Hematopoietic multipotent progenitor cell treated with erythropoietin and hydrocortisone succinate and interleukin-3 and kit ligand, for 17 days (in vitro differentiated cells): ENCODE measurements around the gene FAM170B.

Experiments
- DNase-seq: peaks from one replicate; pipeline ENCODE4 v3.0.0-alpha.2; 2015; ENCODE audit warnings: low spot score

FAM170B gene

DNA sequence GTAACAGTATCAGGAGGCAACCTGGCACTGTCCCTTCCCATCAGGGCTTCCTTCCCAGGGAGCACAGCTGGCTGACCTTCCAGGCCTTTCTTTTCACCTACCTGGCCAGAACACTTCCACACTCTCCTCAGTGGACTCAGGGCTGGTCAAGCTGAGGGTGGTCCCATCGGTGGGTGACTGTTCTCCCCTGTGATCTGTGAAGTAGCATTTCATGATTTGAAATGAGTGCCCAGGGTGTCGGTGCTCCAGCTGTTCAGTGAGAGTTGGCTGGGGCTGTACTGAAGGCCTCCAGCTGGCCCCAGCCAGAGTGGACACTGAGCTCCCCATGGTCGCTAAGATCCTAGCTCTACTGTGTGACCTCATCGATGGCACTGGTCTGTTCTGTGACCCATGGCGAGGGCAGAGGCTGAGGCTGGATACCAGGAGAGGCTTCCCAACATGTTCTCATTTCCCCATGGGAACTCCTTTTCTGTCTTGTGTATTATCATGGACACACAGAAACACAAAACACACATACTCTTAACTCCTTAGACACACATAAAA lies at the start of gene FAM170B:
TSS of gene FAM170B (minus strand) at position 316 of the 543 bp plus-strand sequence. CDS start at position 213, 103 bp downstream.
- no peak for DNase-seq

GRCh38 chr10:49182776-49183175 lies 49.0 kb upstream of the FAM170B start:
- no peak for DNase-seq

- no peak for DNase-seq
Measured at GRCh38 chr10:49180444-49180860, 46.6 kb upstream of the FAM170B start.

- no peak for DNase-seq
Measured at GRCh38 chr10:49179699-49180443, 46.0 kb upstream of the FAM170B start.

DNA sequence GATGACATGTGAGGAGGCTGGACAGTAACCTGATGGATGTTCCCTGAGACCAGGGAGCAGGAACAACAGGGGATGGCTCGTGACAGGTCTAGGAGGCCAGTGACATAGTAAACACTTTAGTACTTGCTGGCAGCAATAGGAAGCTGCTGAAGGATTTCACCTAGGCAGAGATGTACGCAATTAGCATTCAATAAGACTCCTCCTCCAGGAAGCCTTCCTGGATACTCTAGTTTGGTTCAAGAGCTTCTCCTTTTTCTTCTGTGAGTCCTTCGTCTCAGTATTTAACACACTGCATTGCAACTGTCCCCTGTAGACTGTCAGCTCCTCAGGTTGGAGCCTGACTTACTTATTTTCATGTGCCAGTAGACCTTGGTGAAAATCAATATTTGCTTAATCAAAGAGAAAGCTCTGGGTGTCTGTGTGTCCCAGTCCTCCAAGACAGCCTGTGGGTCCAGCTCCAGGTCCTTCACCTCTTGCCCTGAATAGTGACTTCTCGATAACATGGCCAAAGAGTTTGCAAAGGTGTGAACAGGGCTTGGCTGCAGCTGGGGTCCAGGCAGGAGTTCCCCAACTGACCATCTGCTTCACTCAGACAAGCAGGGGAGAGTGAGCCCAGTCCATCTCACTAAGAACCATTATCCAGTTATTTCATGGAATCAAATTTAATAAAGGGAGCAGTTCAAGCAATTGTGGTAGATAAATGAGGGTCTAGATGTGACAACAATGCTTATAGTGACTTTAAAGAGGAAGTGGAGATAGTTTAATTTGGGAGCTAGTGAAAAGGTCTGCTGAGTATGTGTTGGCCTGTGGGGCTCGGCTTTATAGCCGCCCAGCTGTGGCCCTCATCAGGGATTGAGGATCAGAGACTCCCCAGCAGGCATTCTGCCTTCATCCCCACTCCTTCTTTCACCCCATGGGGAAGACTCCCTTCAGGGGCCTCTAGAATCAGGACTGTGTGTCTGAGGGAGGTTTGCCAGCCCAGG lies 45.0 kb upstream of the FAM170B start:
- no peak for DNase-seq

DNA sequence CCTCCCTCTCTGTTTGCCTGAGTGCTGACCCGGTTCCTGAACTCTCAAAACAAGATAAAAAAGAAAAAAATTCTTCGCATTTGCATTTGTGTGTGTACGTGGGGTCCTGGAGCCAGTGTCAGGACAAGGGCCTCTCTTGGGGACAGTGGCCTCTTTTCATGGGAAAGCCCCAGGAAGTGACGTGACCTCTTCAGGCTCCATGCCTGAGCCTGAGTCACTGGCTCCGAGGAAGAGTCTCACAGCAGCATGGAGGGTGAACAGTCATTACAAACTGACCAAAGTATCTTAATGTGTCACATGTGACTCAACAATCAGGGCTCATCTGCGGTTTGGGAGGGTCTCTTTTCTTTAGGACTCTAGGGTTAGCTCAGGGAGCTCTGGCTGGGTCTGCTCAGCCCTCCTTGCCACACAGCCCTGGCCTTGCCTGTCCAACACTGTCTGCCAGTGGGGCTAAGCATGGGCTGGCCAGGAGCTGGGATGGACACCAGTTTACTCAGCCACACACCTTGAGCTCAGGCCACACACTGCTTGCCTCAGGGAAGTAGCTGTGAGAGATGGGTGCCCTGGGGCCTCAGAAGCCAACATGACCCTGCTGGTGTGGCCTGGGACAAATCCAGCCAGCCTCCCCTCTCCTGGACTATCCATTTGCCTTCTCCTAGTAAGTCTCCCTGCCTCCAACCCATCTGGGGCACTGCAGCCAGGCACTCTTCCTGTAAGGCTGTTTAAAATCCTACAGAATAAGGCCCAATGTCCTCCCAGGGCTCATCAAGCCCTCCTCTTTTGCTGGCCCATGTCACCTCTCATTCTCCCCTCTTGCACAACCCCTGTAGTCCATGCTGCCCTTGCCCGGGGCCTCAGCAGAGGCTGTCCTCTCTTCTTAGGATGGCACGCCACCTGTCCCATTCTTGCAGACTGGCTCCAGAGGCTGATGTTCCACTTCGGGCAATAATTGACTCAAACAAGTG lies 43.9 kb upstream of the FAM170B start:
- no peak for DNase-seq

DNA sequence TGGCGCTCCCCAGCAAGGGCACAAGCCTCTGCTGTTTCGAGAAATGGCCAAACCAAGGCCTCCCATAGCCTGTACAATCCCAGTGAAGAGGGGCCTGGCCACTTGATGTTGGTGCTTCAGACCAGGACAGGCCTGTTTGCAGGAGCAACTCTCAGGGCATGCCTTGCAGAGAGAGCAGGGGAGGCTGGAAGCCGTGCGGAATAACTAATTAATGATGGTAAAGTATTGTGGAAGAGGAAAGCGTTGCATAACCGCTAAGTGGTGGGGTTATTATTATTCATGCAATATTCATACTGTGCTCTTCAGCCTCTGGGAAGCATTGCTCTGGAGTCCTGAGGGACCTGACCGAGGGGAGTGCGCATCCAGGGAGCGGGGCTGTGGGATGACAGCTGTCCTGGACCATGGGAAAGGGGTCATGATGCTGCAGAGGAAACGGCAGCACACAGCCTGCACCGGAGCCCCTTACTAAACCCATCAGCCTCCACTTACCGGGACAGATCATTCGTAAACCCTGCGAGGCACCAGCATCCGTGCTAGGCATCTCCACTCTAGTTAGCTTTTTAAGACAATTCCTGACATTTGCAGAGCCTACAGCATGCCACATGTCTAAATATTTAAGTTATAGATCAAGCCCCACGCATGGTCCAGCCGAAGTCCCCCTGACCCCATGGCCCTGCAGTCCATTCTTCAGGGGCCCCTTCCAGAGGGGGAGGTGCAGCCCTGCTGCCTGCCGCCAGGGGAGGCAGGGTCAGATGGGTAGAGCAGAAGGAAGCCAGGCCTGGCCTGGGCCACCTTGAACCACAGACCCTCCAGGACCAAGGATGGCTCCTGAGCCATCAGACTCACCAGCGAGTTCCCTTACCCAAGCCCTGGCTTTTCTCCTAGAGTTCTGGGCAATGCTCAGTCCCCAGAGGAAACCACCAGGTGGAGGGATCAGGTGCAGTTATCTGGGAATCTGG lies 42.8 kb upstream of the FAM170B start:
- DNase-seq = no peak

GRCh38 chr10:49175587-49176309 lies 41.9 kb upstream of the FAM170B start:
- no peak for DNase-seq

DNA sequence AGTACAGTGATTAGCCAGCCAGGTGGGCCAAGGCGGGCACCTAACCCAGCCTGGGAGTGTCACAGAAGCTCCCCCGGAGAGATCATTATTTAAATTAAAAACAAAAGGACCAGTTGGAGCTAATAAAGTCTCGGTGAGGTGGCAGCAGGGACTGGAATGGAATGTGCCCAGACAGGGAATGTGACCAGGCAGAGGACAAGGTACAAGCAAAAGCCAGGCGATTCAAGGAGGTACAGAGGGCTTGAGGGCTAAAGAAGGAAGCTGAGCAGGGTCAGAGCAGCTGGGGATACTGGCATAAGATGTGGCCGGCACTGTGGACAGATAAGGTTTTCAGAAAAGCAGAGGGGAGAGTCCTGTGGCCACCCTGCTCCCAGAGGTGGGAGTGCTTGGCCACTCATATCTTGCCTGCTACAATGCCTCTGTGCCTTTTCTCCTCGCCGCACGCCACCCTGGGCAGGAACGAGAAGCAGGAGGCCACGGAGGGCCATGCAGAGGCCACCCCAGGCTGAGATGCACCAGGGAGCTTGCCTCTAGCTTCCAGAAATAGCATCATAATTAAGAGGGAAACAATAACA lies 41.2 kb upstream of the FAM170B start:
- DNase-seq = no peak

GRCh38 chr10:49174261-49174925 lies 40.6 kb upstream of the FAM170B start:
- no peak for DNase-seq

GRCh38 chr10:49173853-49174252 lies 40.0 kb upstream of the FAM170B start:
- DNase-seq = no peak

GRCh38 chr10:49173201-49173772 lies 39.5 kb upstream of the FAM170B start:
- no peak for DNase-seq

GRCh38 chr10:49172777-49173132 lies 38.9 kb upstream of the FAM170B start:
- DNase-seq = no peak

GRCh38 chr10:49172061-49172776 lies 38.4 kb upstream of the FAM170B start:
- DNase-seq = no peak

GRCh38 chr10:49171326-49172060 lies 37.7 kb upstream of the FAM170B start:
- no peak for DNase-seq

DNA sequence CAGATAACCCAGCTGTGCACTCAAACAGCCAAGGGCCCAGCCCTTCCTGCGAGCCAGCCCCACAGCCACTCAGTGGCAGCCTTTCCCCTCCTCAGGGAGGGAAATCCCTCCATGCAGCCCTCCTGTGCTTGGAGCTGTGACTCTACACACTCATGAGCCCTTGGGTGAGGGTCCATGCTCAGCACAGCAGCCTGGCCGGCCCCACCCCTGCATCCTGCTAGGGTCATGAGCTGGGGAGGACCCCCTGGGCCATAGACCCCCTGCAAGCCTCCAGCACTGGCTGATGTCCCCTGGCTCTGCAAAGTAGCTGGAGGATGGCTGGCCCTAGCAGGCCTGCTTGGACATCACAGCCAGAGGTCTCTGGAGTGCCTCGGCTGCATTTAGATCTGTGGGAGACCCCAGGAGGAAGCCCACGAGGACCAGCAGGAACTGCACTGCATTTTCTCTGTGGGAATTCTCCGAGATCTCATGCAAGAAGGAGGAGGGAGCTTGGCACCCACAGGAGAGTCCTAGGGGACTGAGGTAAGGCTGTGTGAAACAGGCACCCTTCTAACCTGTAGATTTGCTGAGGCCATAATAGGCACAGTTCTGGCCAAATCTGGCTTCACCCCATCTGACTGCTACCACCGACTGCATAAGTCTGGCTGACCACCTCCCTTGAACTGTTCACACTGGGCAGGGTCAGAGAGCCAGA lies 37.0 kb upstream of the FAM170B start:
- DNase-seq = no peak
